ENCODE data around the gene HTR7.
"Not testable (repeated sequence)": the region's sequence is repeated elsewhere in the genome, so short reads cannot be mapped to it uniquely, and the experiment has no call there.

Gene HTR7

DNA sequence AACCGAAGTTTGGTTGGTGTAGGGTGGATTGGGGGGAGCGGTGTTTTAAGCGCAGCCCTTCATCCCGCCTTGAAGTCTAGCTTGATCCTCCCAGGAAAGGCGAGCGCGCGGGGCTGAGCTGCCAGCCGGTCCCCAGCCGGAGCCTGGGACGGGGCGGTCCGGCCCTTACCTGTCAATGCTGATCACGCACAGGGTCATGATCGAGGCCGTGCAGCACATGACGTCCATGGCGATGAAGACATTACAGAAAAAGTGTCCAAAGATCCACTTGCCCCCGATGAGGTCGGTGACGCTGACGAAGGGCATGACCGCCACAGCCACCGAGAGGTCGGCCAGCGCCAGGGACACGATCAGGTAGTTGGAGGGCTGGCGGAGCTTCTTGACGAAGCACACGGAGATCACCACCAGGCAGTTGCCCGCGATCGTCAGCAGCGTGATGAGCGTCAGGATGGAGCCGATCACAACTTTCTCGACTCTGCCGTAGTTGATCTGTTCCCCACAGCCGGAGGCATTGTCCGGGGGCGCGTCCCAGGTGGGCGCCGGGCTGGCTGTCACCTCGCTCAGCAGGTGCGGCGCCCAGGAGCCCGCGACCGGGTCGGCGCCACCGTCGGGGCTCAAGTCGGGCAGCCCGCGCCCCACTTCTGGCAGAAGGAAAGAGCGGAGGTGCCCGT is 740 bp downstream of the HTR7 start:
- no peak for DNase-seq

DNA sequence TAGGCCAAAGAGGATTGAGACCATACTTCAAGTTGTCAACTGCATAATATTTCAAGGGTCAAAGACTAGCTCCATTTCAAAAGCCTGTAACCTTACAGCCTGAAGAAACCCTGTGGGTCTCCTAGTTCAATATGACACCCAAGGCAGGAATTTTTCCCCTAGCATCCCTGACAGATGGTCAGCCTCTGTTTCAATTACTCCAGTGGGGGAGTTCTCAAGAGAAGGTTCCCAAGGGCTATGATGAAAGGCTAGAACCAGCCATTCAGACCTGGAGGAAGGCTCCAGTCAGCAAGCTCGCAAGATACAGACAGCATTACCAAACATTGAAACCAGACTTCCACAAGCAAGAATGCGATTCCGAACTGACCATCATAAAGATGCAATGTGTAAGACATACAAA is 1.6 kb downstream of the HTR7 start:
- no peak for DNase-seq

DNA sequence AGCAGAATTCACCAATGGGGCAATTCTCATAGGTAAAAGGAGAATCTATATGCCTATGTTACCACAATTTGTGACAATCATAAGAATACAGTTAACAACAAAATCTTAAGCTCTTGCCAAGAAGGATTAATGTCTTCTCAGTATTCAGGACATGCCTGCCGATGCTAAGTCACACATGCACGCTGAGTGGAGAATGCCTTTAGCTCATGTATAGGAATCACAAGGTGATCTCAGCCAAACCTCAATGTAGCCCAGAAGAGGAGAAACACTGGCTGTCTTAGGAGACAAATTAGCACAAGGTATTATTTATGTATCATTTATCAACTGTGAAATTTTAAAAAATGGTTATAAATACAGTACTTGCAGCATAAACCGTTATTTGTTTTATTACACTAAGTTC is 2.7 kb downstream of the HTR7 start:
- no peak for DNase-seq

DNA sequence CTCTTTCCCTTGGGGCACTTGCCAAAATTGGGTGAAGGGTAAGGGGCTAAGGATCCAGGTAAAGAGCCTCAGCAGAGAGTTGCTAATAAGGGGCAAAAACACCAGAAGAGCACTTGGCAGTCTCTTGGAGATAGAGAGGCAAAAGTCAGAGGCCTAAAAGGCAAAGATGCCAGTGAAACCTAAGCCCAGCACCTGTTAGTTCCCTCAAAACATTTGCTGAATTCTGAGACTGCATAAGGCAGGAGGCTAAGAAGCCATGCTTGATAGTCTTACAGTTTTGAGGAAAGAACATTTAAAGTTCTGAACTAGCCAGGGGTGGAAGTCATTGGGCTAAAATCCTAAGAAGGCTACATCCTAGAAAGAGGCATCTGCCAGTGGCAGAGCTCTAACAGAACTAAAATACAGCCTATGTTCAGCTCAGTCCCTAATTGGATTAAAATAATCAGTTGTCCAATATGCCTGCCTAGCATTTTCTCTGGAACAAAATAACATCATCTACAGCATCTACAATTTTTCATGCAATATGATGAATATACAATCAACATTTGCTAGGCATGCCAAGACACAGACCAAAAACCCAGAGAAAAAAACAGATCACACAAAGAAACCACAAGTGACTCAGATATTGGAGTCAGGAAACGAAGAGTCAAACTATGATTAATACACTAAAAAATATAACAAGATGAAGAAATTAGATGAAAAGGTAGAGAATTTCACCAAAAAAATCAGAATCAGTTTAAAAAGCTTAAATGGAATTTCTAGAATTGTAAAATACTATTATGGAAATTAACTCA is 7.7 kb downstream of the HTR7 start:
- no peak for DNase-seq

DNA sequence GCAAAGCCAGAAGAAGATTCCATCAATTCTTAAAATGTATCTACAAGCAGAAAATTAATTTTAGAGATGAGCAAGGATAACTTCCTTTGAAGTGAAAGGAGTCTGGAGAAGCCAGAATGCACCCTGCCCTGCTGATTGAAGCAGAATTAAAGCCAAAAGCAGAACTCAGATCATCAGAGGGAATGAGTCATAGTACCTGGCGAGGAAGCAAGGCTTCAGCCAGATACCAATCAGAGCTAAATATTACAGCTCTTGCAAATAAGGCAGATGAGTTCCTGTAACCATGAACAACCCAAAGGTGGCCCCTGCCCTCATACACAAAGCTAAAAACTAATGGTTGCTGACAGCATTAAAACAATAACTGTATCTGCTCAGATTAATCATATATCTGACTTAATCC is 10.4 kb downstream of the HTR7 start:
- DNase-seq = no peak

DNA sequence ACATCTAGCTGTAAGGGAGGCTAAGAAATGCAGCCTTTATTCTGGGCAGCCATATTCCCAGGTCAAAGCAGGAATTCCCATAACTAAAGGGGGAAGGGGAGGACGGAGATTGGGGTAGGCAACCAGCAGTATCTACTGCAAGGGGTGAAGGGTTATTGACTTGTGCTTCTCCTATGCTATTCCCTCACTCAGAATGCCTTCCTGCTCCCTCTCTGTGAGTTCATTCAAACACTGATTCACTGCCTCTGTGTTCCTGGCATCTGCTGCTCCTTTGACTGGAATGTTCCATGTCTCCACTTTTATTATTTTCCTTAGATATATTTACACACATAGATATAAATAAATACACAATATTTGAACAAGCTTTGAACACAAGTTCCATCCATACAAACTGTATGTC is 11.1 kb downstream of the HTR7 start:
- DNase-seq = no peak

DNA sequence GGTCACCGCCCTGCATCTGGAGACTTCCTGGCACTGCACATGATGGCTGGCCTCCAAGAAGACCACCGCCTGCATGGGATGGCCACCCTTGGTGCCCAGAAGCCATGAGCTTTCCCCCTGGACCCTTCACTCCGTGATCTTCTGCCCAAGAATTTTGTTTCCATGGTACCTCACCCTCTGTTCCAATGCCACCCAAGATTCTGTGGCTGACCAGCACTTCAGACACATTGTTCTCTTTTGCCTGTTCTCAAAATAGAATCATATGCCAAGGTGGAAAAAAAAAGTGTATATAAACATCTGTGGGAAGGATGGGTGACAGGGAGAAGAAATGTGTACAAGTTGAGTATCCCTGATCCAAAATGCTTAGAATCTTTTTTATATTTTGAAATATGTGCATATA is 12.1 kb downstream of the HTR7 start:
- no peak for DNase-seq

DNA sequence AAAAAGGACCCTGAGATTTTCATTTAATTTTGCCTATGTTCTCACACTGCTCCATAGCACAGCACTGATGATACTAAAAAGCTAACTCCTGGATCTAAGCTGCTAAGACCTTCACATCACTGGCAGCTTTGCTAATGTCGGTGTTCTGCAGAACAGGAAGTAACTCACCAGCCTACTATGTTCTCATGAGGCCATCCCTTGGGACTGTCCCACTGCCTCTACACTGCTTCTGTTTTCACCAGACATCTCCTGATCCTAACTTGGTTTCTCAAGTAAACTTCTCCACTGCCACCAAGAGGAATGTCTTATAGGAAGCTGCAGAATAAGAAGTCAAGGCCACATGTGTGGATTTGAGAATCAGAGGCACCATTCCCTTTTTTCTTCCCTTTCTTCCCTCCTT is 15.1 kb downstream of the HTR7 start:
- DNase-seq = no peak

DNA sequence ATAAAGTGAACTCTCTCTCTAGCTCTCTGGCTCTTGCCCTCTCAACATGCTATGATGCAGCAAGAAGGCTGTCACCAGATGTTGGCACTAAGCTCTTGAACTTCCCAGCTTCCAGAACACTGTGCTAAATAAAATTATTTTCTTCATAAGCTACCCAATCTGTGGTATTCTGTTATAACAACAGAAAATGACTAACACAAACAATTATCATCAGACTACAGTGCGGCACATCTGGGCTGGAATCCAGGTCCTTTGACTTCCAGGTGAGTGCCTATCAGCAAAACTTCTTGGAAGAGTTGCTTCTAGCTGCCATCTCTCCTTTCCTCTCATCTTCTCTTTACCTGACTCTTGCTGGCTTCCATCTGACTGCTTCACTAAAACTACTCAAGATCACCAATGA is 20.4 kb downstream of the HTR7 start:
- DNase-seq = no peak

DNA sequence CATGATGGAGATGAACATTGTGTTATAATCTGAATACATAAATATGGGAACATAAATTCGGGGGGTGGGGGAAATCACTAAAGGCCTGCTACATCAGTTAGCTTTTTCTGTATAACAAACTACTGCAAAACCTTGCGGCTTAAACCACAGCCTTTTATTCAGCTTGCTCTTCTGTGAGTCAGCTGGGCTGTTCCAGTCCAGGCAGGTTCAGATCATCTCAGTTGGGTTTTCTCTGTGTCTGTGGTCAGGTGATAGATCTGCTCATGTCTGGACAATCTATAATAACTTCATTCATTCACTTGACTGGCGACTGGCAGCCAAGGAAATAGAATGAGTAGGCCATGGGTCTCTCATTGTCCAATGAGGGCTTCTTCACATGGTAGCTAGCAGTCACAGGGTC is 23.5 kb downstream of the HTR7 start:
- DNase-seq = no peak

DNA sequence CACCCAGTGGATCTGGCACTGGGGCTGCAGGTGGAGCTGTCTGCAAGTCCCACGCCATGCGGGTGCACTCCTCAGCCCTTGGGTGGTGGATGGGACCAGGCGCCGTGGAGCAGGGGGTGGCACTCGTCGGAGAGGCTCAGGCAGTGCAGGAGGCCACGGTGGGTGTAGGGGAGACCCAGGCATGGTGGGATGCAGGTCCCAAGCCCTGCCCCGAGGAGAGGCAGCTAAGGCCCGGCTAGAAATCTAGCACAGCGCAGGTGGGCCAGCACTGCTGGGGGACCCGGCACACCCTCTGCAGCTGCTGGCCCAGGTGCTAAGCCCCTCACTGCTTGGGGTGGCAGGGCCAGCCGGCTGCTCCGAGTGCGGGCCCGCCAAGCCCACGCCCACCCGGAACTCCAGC is 25.7 kb downstream of the HTR7 start:
- DNase-seq = no peak

DNA sequence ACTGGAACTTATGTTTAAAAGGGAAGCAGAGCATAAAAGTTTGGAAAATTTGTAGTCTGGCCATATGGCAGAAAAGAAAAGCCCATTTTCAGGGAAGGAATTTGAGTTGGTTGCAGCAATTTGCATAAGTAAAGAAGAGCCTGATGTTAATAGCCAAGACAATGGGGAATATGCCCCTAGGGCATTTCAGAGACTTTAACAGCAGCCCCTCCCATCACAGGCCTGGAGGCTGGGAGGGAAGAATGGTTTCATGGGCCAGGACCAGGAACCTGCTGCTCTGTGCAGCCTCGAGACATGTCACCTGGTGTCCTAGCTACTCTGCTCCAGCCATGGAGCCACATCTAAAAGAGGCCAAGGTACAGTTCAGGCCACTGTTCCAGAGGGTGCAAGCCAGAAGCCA is 35.3 kb downstream of the HTR7 start:
- no peak for DNase-seq

DNA sequence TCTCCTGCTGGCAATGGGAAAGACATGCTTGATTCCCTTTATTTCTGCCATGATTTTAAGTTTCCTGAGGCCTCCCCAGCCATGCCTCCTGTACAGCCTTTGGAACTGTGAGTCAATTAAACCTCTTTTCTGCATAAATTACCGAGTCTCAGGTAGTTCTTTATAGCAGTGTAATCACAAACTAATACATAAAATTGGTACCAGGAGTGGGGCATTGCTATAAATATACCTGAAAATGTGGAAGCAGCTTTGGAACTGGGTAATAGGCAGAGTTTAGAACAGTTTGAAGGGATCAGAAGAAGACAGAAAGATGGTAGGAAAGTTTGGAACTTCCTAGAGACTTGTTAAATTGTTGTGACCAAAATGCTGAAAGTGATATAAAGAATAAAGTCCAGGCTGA is 36.0 kb downstream of the HTR7 start:
- not testable (repeated sequence) for DNase-seq

DNA sequence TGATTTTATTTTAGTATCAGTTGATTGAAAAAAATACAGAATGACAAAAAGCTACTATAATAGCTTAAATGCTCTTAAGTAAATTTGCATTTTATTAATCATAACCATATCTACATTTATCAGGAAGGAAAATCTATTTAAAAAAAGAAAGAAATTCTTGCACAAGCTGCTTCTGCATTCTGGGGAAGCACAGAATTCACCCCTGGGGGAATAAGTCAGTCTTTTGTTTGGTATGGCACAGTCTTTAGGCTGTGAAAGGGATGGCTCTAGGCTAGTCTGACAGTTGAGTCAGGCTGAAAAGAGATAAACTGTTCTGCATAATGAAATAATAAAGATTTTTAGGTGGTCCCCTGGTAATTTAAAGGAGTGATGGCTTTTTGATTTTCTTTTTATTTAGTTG is 37.9 kb downstream of the HTR7 start:
- no peak for DNase-seq

DNA sequence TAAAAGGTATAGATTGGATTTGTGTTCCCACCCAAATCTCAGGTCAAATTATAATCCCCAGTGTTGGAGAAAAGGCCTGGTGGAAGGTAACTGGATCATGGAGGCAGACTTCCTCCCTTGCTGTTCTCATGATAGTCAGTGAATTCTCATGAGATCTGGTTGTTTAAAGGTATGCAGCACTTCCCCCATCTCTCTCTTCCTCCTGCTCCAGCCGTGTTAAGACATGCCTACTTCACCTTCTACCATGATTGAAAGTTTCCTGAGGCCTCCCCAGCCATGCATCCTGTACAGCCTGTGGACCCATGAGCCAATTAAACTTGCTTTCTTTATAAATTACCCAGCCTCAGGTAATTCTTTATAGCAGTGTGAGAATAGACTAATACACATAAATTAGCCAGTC is 39.1 kb downstream of the HTR7 start:
- DNase-seq = no peak

DNA sequence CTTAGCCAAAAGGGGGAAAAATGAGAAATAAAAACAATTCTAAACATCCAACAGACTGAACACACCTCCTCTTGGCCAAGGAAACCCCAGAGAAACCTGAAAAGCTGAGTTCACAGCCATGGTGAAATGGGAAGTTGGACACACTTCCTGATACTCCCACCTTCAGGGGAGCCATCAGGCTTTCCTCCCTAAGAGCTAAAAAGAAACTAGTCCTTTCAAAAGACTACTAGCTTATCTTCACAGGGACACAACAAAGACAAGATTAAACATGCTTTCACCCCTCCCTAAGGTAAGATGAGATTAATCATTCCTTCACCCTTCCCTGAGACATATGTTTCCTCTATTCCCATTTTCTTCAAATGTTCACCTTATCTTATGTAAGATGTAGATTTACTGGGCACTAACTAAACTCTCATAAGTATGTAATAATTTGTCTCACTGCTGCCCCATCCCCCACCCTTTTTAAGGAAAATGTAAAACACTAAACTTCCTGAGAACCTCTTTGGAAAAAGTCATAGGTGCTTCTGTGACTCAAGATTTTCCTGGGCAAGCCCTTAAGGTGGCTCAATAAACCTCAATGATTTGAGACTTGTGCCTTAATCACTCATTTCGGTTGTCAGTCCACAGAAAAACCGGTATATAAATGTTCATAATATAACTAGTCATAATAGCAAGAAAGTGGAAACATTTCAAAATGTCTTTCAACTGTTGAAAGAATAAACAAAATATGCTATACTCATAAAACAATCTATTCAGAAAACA is 40.5 kb downstream of the HTR7 start:
- no peak for DNase-seq

DNA sequence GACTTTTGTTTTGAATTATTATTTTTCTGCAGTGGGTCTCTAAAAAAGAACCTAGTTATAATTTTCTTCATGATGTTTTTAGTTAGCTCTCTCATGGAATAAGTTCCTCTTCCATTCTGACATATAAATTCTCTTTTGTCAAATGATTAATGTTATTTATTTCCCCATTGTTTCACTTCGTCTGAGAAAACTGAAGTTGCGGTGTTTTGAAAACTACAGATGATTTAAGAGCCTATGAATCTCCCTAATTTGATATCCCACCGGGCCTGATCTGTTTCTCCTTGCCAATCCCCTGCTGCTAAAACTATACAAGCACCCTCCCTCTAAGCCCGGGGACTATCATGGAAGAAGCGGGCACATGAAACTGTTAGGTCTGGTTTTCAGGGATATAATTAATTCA is 41.4 kb downstream of the HTR7 start:
- DNase-seq = no peak

DNA sequence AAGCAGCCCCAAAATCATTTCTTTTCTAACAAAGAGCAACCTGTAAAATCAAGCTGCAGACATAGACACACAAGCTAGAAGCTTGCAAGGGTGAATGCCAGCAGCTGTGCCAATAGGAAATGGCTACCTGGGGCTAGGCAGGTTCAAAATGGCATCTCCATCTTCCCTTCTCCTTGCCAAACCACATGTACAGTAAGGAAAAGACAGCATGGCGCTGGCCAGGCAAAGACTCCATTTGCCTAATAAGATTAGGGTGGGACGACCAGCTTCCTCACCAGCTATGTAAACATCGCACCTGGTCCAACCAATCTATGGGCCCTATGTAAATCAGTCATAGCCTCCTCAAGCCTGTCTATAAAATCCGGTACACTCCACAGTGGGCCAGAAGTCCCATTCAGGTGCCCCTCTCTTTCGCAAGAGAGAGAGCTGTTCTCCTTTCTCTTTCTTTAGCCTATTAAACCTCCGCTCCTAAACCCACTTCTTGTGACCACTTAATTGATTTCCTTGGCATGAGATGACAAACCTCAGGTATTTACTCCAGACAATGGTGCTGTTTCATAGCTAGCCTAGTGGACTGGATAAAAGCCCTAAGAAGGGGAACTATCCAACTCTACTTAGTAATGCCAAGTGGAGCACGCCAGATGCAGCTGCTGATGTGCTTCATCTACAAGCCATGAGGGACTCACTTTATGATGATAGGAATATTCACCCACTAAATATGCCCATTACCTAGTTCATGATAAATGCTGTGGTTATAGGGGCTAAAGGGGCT is 44.1 kb downstream of the HTR7 start:
- DNase-seq = no peak

DNA sequence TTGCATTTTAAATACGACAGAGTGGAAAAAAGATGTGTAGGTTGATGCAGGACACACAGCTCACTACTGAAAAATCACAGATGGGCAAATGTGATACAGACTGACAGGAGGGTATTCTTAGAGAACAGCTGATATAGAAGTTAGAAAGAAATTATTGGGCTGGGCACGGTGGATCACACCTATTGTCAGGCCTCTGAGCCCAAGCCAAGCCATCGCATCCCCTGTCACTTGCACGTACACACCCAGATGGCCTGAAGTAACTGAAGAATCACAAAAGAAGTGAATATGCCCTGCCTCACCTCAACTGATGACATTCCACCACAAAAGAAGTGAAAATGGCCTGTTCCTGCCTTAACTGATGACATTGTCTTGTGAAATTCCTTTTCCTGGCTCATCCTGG is 50.7 kb downstream of the HTR7 start:
- DNase-seq = not testable (repeated sequence)

DNA sequence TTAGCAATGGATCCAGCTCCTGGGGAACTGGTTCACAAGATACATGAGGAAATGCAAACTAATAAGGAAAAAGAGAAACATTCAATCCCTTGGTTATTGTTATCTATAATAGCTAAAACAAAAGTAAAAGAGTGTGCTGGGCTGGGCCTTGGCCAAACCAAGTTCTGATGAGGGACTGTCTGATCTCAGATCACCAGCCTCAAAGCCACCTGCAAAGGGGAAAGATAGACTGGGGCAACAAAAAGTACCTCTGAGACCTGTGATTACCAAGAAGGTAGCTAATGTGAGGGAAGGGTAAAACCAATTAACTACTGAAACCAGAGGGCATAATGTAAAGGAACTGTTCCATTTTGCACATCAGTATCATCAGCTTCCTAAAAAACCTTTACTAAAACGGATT is 51.2 kb downstream of the HTR7 start:
- no peak for DNase-seq

DNA sequence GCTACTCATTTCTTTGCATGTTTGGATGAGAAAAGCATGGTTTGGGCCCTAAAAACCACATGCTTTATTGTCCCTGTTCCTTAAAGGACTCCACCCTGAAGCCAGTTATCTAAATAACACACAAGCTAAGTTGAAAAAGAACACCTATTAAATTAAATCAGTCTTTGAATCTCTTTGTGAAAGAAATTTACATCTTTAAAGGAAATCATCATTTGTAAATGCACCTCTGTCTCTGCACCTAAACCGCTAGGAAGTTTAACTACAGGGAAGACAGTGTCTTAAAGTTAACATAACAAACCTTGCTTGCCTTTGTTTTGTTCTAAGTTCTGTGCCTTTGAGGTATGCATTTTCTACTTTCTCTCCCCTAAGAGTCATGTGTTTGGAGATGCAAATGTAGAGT is 52.6 kb downstream of the HTR7 start:
- no peak for DNase-seq

DNA sequence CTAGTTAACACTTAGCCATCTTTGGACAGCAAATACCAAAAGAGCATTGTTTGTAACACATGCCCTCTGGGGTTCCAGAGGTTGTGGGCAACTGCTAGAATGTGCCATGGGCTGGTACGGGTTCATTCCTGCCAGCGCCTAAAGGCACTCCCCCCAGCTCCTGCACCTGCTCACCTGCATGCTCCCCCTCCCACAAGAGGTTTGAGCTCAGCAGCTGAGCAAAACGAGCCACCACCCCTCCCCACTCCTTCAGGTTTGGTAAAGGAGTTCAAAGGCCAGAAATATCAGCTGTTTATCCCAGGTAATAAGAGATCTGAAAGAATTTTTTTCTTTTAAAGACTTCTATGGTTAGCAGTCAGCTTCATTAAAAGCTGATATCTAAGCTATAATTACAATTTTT is 53.5 kb downstream of the HTR7 start:
- DNase-seq = no peak

DNA sequence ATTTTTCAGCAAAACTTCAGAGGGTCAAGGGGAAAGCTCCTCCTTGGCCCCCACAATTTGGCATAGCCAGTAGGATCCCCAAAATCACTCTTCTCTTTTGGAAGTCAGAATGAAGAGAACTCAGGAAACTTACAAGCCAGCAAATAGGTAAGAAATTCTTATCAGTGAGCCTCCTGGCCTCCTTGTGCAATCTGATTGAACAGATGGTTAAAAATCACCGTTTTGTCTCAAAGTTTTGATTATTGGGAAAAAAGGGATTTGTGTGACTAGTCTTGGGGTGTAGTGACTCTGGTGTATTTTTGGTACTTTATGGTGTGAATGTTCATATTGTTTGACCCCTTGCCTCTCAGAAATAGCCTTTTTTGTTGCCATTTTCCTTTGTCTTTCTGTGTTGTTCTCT is 56.2 kb downstream of the HTR7 start:
- DNase-seq = no peak
